Measurements from ENCODE around the gene AZIN2. TPM values are rescaled to one million over a fixed set of nuclear protein-coding genes. Genes with fewer than 3 reads are reported as not detected.

Gene AZIN2
- total RNA-seq, 2 donors from 2014 or later: 6.3 to 8.6 TPM

DNA sequence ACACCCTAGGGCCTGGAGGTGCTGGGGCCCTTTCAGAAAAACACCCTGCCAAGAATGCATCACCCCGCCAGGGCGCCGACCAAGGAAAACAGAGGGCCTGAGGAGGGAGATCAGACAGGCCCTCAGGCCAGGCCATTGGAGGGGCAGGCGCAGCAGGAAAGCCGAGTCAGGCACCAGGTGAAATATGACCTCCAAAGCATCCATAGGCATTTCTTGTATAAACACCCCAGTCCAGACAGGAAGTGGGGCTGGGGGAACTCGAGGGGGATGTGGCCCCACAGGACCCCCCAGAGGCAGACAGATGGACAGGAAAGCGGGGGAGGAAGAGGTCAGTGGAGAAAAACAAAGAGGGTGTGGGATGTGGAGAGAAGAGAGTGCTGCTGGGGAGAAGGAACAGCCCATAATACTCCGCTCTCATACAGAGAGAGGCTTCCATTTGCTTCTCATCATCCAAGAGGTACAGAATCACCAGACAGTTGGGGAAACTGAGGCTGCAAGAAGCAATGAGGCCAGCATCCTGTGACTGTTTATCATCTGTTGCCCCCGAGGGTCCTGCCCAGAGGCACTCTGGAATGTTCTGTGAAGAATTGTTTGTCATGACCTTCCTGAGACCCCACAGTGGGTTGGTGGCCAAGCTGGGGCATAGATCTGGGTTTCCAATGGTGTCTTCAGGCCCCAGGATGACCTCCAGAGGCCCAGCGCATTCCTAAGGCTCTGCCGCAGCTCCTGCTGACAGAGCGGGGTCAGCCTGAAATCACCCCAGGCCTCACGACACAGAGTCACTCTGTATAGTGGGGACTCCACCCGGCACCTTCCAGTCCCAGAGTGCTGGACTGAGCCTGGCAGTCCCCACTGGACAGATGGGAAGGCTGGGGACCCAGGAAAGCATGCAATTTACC, 82.9 kb downstream of the AZIN2 start:
- no peaks in the 10 kb centered on the region for H3K27me3 Mint-ChIP-seq

DNA sequence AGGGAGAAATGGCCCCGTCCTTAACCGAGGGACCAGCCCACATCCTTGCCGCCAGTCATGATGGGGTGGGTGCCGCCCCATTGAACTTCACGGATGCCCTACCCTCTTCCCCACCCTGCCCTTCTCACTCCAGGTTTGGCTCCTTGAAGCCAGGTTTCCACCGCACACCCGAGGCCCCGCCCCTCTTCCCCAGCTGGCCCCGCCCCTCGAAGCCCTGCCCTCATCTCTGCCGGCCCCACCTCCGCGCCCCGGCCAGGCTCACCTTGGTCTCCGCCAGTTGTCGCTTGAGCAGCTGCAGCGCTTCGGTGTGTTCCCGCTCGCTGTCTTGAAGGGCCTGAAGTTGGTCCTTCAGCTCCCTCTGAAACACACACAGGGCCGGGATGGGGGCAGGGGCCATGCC, 84.3 kb downstream of the AZIN2 start:
- DNase-seq (no peak), ATAC-seq (no peak)
- Mint-ChIP-seq H3K27me3 (no peaks in the 10 kb centered on the region), H3K27ac (no peak overlapping the region), H3K36me3 (ENCODE audit: low read depth) (peaks cover 9% of the 10 kb centered on the region), H3K4me1 (peaks cover 22% of the 10 kb centered on the region), H3K4me3 (no peak overlapping the region)
- no peaks in the 10 kb centered on the region for H3K9me3 ChIP-seq (ENCODE audit: control insufficient read depth, low read length, poor library complexity, severe bottlenecking)

More for the DNA sequence above, 82.9 kb downstream of the AZIN2 start:
- H3K36me3 Mint-ChIP-seq (ENCODE audit: low read depth): peaks cover 12% of the 10 kb centered on the region
- peaks cover 20% of the 10 kb centered on the region for H3K4me1 Mint-ChIP-seq
- H3K9me3 ChIP-seq (ENCODE audit: control insufficient read depth, low read length, poor library complexity, severe bottlenecking): no peaks in the 10 kb centered on the region
- peak overlapping the region; percentile 72 for H3K27ac Mint-ChIP-seq
- ATAC-seq (no peak), DNase-seq (no peak)
- H3K4me3 Mint-ChIP-seq: no peak overlapping the region

DNA sequence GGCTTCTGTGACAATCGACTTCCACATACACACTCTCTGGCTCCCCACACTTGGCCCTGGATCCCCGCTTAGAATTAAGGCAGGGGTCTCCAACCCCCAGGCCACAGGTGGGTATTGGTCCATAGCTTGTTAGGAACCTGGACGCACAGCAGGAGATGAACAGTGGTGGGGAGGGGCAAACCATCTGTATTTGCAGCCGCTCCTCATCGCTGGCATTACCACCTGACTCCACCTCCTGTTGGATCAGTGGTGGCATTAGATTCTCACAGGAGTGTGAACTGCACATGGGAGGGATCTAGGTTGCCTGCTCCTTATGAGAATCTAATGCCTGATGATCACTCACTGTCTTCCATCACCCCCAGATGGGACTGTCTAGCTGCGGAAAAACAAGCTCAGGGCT, 84.9 kb downstream of the AZIN2 start:
- Mint-ChIP-seq H3K36me3 (ENCODE audit: low read depth) (peaks cover 9% of the 10 kb centered on the region), H3K4me1 (peaks cover 23% of the 10 kb centered on the region), H3K27ac (no peak overlapping the region), H3K4me3 (peak overlapping the region; percentile 64), H3K27me3 (no peaks in the 10 kb centered on the region)
- DNase-seq (no peak), ATAC-seq (no peak)
- no peaks in the 10 kb centered on the region for H3K9me3 ChIP-seq (ENCODE audit: control insufficient read depth, low read length, poor library complexity, severe bottlenecking)

DNA sequence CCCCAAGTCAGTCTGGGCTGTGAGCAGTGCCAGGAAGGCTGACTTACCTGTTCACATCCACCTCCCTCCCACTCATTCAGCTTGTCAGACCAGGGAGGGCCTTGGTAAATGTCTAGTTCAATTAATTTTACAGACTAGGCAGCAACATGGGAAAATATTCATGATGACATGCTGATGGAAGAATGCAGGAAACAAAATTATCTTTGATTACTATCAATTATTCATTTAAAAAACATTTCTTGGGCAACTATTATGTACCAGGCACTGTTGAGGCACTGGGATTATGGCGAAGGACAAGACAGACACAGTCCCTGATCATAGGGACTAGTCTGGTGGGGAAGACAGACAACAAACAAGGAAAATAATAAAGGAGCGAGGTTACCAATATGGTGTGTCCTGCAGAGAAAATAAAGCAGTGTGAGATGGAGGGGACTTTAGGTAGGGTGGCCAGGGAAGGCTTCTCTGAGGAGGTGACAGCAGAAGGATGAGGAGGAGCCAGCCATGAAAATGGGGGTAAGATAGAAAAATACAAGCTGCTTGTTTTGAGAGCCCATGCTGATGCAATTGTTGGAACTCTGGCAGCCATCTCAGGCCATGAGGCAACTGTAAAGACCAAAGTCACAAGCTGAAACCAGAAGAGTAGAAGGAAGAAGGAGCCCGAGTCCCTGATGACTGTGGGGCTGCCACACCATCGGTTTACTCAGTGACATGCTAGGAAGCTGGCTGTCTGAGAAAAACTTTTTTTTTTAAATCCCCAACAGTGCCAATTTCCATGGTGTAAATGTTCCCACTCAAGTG, 86.9 kb downstream of the AZIN2 start:
- Mint-ChIP-seq H3K4me1 (peaks cover 26% of the 10 kb centered on the region), H3K36me3 (ENCODE audit: low read depth) (peaks cover 11% of the 10 kb centered on the region), H3K27me3 (no peaks in the 10 kb centered on the region), H3K4me3 (no peak overlapping the region), H3K27ac (peak overlapping the region; percentile 5)
- H3K9me3 ChIP-seq (ENCODE audit: control insufficient read depth, low read length, poor library complexity, severe bottlenecking): no peaks in the 10 kb centered on the region
- no peak for ATAC-seq
- no peak for DNase-seq

DNA sequence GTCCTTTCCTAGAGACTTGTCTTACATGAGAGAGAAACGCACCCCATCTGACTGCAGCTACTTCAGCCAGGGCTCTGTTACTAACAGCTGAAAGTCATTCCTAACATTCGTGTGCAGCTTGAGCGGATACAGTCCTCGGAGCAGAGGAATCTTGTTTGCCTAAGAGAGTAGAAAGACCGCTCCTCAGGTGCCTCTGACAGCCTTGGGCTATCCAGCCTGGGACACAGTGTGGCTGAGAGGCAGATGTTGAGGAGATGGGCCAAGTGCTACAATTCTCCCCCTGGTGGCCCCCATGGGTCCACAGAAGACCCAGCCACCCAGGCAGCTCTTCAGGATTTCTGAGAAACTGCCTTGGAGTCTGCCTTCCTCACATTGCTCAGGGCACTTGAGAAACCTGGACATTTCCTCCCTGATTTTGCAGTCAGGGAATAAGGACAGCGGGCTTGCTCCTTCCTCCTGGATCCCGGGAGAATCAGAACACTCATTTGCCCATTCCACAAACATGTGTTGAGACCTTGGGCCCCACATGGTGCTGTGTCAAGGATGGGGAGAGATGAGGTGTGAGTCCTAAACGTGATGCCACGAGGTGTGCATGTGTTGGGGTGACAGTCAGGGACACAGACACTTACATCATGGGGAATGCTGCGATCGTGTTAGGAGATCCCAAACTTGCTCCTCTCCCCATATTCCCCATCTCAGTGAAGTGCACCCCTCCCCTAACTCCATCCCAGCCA, 87.8 kb downstream of the AZIN2 start:
- DNase-seq: no peak
- H3K9me3 ChIP-seq (ENCODE audit: control insufficient read depth, low read length, poor library complexity, severe bottlenecking): no peaks in the 10 kb centered on the region
- peaks cover 32% of the 10 kb centered on the region for H3K4me1 Mint-ChIP-seq
- H3K27ac Mint-ChIP-seq: no peak overlapping the region
- H3K27me3 Mint-ChIP-seq: no peaks in the 10 kb centered on the region
- peaks cover 10% of the 10 kb centered on the region for H3K36me3 Mint-ChIP-seq (ENCODE audit: low read depth)
- no peak for ATAC-seq
- no peak overlapping the region for H3K4me3 Mint-ChIP-seq

DNA sequence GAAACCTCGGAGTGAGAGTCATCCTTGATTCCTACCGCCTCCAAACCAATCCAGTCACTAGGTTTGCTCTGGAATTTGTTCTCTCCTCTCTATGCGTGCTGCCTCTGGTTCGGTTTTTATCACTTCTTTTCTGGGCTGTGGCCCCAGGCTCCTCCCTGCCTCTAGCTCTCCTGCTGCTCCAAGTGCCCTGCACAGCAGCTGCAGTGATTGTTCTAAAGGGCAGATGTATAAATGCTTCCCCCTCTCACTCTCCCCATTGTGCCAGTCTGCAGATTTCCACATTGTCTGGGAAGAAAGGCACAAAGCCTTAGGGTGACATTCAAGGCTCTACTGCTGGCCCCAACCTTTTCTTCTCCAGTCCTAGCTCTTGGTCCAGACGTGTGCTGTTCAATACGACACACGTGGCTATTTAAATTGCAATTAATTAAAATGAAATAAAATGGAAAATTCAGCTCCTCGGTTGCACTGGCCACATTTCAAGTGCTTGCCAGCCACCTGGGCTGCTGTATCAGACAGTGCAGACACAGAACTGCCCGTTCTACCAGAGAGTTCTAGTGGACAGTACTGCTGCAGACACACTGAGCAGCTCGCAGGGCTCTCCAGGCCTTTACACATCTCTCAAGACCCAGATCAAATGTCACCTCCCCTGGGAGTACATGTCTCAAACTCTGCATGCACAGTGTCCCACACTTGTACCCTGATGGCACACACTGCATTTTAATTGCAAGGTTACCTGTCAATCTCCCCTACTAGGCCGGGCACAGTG, 88.5 kb downstream of the AZIN2 start:
- Mint-ChIP-seq H3K27ac (no peak overlapping the region), H3K4me1 (peaks cover 33% of the 10 kb centered on the region), H3K4me3 (no peak overlapping the region), H3K36me3 (ENCODE audit: low read depth) (peaks cover 9% of the 10 kb centered on the region), H3K27me3 (no peaks in the 10 kb centered on the region)
- ATAC-seq (no peak), DNase-seq (no peak)
- H3K9me3 ChIP-seq (ENCODE audit: control insufficient read depth, low read length, poor library complexity, severe bottlenecking): no peaks in the 10 kb centered on the region

Other genes with a start within 250 kb of the AZIN2 start
- not detected for gene FNDC5, start 210.2 kb upstream of the AZIN2 start, total RNA-seq
- gene HPCA, start 194.7 kb upstream of the AZIN2 start, total RNA-seq: not detected
- gene TMEM54, start 179.8 kb upstream of the AZIN2 start, total RNA-seq: not detected
- 10 to 100 TPM; 67.1 to 87.7 TPM for gene RNF19B, start 116.3 kb upstream of the AZIN2 start, total RNA-seq
- 10 to 100 TPM; 51.1 to 61.7 TPM for gene AK2, start 44.3 kb upstream of the AZIN2 start, total RNA-seq
- 10 to 100 TPM; 29.4 to 32.7 TPM for gene TRIM62, start 100.9 kb downstream of the AZIN2 start, total RNA-seq
- gene ZNF362, start 175.3 kb downstream of the AZIN2 start, total RNA-seq: 10 to 100 TPM; 21.3 to 25.2 TPM
- gene A3GALT2, start 239.9 kb downstream of the AZIN2 start, total RNA-seq: under 1 TPM in 1 of 2 donors, not detected in 1; 0.37 TPM